Measurements from ENCODE around the gene C6. TPM values are rescaled to one million over a fixed set of nuclear protein-coding genes. Genes with fewer than 3 reads are reported as not detected.

The C6 gene
- total RNA-seq, 1 donor from 2014 or later, result not detected

- Histone ChIP-seq H3K9me3 (ENCODE audit: low read depth) (no peaks in the 10 kb centered on the region), H3K4me2 (no peak overlapping the region), H3K79me2 (ENCODE audit: low read depth) (no peaks in the 10 kb centered on the region), H3K4me1 (no peaks in the 10 kb centered on the region), H3K4me3 (no peak overlapping the region), H3K27me3 (no peaks in the 10 kb centered on the region), H3K36me3 (no peaks in the 10 kb centered on the region), H2AFZ (replicated peaks) (no peak overlapping the region), H3F3A (ENCODE audit: low read depth) (no peaks in the 10 kb centered on the region), H3K27ac (no peak overlapping the region), H3K9ac (no peak overlapping the region), H4K20me1 (ENCODE audit: low read depth) (no peaks in the 10 kb centered on the region)
- TF ChIP-seq CTCF (IDR thresholded peaks at IDR 0.05) (no peak), EZH2 (IDR thresholded peaks at IDR 0.05) (no peak), EZH2phosphoT487 (IDR thresholded peaks at IDR 0.05) (no peak)
- H3K4me3 Mint-ChIP-seq, result no peak overlapping the region
- peaks cover 2% of the 10 kb centered on the region for H3K9me3 Mint-ChIP-seq
- DNase-seq (ENCODE audit: low spot score), result no peak
- no peaks in the 10 kb centered on the region for H3K36me3 Mint-ChIP-seq
- no peak overlapping the region for H3K27ac Mint-ChIP-seq
- H3K27me3 Mint-ChIP-seq (ENCODE audit: insufficient read depth, low read depth), result peaks cover 2% of the 10 kb centered on the region
- H3K4me1 Mint-ChIP-seq, result peaks cover 11% of the 10 kb centered on the region
Measured at GRCh38 chr5:41109186-41109585, 104.1 kb downstream of the C6 start.

- H3K79me2 ChIP-seq (ENCODE audit: low read depth), result no peaks in the 10 kb centered on the region
- no peaks in the 10 kb centered on the region for H3K27me3 ChIP-seq
- no peaks in the 10 kb centered on the region for H3K36me3 ChIP-seq
- no peaks in the 10 kb centered on the region for H3K4me1 Mint-ChIP-seq
- no peak overlapping the region for H3K9ac ChIP-seq
- H4K20me1 ChIP-seq (ENCODE audit: low read depth), result no peaks in the 10 kb centered on the region
- H3K4me3 Mint-ChIP-seq, result no peak overlapping the region
- H3K27ac Mint-ChIP-seq, result no peak overlapping the region
- H3K9me3 ChIP-seq (ENCODE audit: low read depth), result no peaks in the 10 kb centered on the region
- no peak for TF ChIP-seq CTCF (IDR thresholded peaks at IDR 0.05)
- no peak for TF ChIP-seq EZH2 (IDR thresholded peaks at IDR 0.05)
- TF ChIP-seq EZH2phosphoT487 (IDR thresholded peaks at IDR 0.05), result no peak
- H3K27me3 Mint-ChIP-seq (ENCODE audit: insufficient read depth, low read depth), result peaks cover 2% of the 10 kb centered on the region
- no peak overlapping the region for H3K4me2 ChIP-seq
- no peak overlapping the region for H3K4me3 ChIP-seq
- no peaks in the 10 kb centered on the region for H3K4me1 ChIP-seq
- DNase-seq (ENCODE audit: low spot score), result no peak
- H3K9me3 Mint-ChIP-seq, result no peaks in the 10 kb centered on the region
- H3F3A ChIP-seq (ENCODE audit: low read depth), result no peaks in the 10 kb centered on the region
- H3K36me3 Mint-ChIP-seq, result no peaks in the 10 kb centered on the region
- no peak overlapping the region for H2AFZ ChIP-seq (replicated peaks)
- H3K27ac ChIP-seq, result no peak overlapping the region
Measured at GRCh38 chr5:41102341-41102740, 111.0 kb downstream of the C6 start.

DNA sequence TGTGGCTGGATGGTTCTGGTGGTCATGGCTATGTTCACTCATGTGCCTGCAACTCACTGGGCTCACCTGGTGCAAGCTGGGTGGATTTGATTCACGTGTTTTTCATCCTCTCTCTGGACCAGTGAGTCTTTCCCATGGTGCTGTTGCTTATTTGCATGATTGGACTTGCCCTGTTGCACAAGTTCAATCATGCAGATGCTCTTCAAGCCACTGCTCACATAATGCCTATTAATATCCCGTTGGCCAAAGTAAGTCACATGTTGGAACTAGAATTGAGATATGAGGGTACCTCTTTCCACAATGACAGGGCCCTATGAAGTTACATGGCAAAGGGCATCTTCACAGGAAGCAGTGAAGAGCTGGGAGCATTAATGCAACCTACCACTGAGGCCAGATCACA is 115.7 kb downstream of the C6 start:
- no peaks in the 10 kb centered on the region for H4K20me1 ChIP-seq (ENCODE audit: low read depth)
- TF ChIP-seq EZH2 (IDR thresholded peaks at IDR 0.05) (no peak), EZH2phosphoT487 (IDR thresholded peaks at IDR 0.05) (no peak), CTCF (IDR thresholded peaks at IDR 0.05) (no peak)
- Mint-ChIP-seq H3K9me3 (peaks cover 1% of the 10 kb centered on the region), H3K4me3 (no peak overlapping the region), H3K4me1 (peaks cover under 1% of the 10 kb centered on the region), H3K27ac (no peak overlapping the region), H3K27me3 (ENCODE audit: insufficient read depth, low read depth) (no peaks in the 10 kb centered on the region), H3K36me3 (peaks cover under 1% of the 10 kb centered on the region)
- H3K9ac ChIP-seq, result no peak overlapping the region
- no peak overlapping the region for H2AFZ ChIP-seq (replicated peaks)
- H3F3A ChIP-seq (ENCODE audit: low read depth), result no peaks in the 10 kb centered on the region
- H3K4me1 ChIP-seq, result no peaks in the 10 kb centered on the region
- no peak overlapping the region for H3K27ac ChIP-seq
- no peak for DNase-seq (ENCODE audit: low spot score)
- no peaks in the 10 kb centered on the region for H3K36me3 ChIP-seq
- no peaks in the 10 kb centered on the region for H3K27me3 ChIP-seq
- H3K4me3 ChIP-seq, result no peak overlapping the region
- no peaks in the 10 kb centered on the region for H3K9me3 ChIP-seq (ENCODE audit: low read depth)
- no peak overlapping the region for H3K4me2 ChIP-seq
- H3K79me2 ChIP-seq (ENCODE audit: low read depth), result no peaks in the 10 kb centered on the region
